GM12865 (cell line): Measurements from ENCODE around the gene CPNE4.

Experiments used
- DNase-seq: peaks from one replicate; pipeline ENCODE4 v3.0.0; 2010; ENCODE audit warnings: low read depth
- H3K4me3 ChIP-seq: 2 replicates; pipeline ENCODE4 v1.5.1; 2011; ENCODE audit warnings: mild to moderate bottlenecking, low read depth, low read length, control low read depth
- CTCF ChIP-seq: IDR thresholded peaks from 2 replicates; pipeline ENCODE4 v1.5.1; 2011; ENCODE audit warnings: low read length, control low read depth, low read depth, inconsistent platforms; ENCODE audit not compliant: insufficient read depth; ENCODE audit errors: missing control alignments

Gene CPNE4

GRCh38 chr3:131819381-131820055 lies 215.3 kb downstream of the CPNE4 start:
- no peak for TF ChIP-seq CTCF
- DNase-seq, result no peak
- H3K4me3 ChIP-seq, result no peak overlapping the region

GRCh38 chr3:131812433-131812832 lies 222.4 kb downstream of the CPNE4 start:
- DNase-seq, result no peak
- TF ChIP-seq CTCF, result no peak
- no peak overlapping the region for H3K4me3 ChIP-seq

- H3K4me3 ChIP-seq, result no peak overlapping the region
- TF ChIP-seq CTCF, result no peak
- no peak for DNase-seq
These were observed 223.3 kb downstream of the CPNE4 start for GRCh38 chr3:131811481-131811880.

- peak; percentile 48 for DNase-seq
- no peak overlapping the region for H3K4me3 ChIP-seq
- no peak for TF ChIP-seq CTCF
These were observed 227.0 kb downstream of the CPNE4 start for GRCh38 chr3:131807822-131808221.

GRCh38 chr3:131806736-131807135 lies 228.1 kb downstream of the CPNE4 start:
- no peak for DNase-seq
- TF ChIP-seq CTCF, result no peak
- no peak overlapping the region for H3K4me3 ChIP-seq

- no peak for TF ChIP-seq CTCF
- DNase-seq, result no peak
- no peak overlapping the region for H3K4me3 ChIP-seq
These were observed 230.2 kb downstream of the CPNE4 start for GRCh38 chr3:131804565-131805133.

GRCh38 chr3:131803113-131803512 lies 231.7 kb downstream of the CPNE4 start:
- no peak for DNase-seq
- TF ChIP-seq CTCF, result no peak

More at GRCh38 chr3:131803113-131803512, 231.7 kb downstream of the CPNE4 start:
- no peak overlapping the region for H3K4me3 ChIP-seq
